NCI-H1417 treated with DMSO at 0.1 percent for 48 hours (cell line): ENCODE data around the gene GSDMA.

Source experiments
- DNase-seq: peaks from one replicate; lab custom pipeline; 2025; lab: John Stamatoyannopoulos, UW

The GSDMA gene

GRCh38 chr17:39962642-39963220 lies at the start of gene GSDMA:
Gene GSDMA, plus strand, starts transcription at chr17:39963004. Its CDS starts 2,684 bp downstream, at chr17:39965688.
- DNase-seq = no peak

- DNase-seq = no peak
Observed at GRCh38 chr17:39913989-39914388, 48.8 kb upstream of the GSDMA start.

- DNase-seq = no peak
Observed at GRCh38 chr17:39915559-39915958, 47.2 kb upstream of the GSDMA start.

GRCh38 chr17:39916918-39917317 lies 45.9 kb upstream of the GSDMA start:
- DNase-seq = no peak

GRCh38 chr17:39919087-39919683 lies 43.6 kb upstream of the GSDMA start:
- DNase-seq = no peak

GRCh38 chr17:39920218-39921210 lies 42.3 kb upstream of the GSDMA start:
- no peak for DNase-seq

- no peak for DNase-seq
Observed at GRCh38 chr17:39921323-39921722, 41.5 kb upstream of the GSDMA start.

- no peak for DNase-seq
Observed at GRCh38 chr17:39922006-39922405, 40.8 kb upstream of the GSDMA start.

GRCh38 chr17:39923230-39923629 lies 39.6 kb upstream of the GSDMA start:
- no peak for DNase-seq

- no peak for DNase-seq
Observed at GRCh38 chr17:39923836-39924690, 38.7 kb upstream of the GSDMA start.

GRCh38 chr17:39924691-39925055 lies 38.1 kb upstream of the GSDMA start:
- DNase-seq = no peak

- DNase-seq = no peak
Observed at GRCh38 chr17:39925282-39926134, 37.3 kb upstream of the GSDMA start.

GRCh38 chr17:39926135-39926587 lies 36.6 kb upstream of the GSDMA start:
- no peak for DNase-seq

GRCh38 chr17:39926588-39927100 lies 36.2 kb upstream of the GSDMA start:
- no peak for DNase-seq

GRCh38 chr17:39927101-39927928 lies 35.5 kb upstream of the GSDMA start, which contains the start of the genes LRRC3C and ORMDL3:
Gene LRRC3C, plus strand, starts transcription at chr17:39927732. Its CDS starts 13,792 bp downstream, at chr17:39941524.
Gene ORMDL3, minus strand, starts transcription at chr17:39927601. Its CDS starts 3,398 bp downstream, at chr17:39924203.
- peak; percentile 44 for DNase-seq

GRCh38 chr17:39927929-39928857 lies 34.6 kb upstream of the GSDMA start:
- no peak for DNase-seq

- DNase-seq = no peak
Observed at GRCh38 chr17:39928858-39929645, 33.8 kb upstream of the GSDMA start.
